Measurements from ENCODE around the gene PMF1.

GRCh38 chr1:156270314-156270713 is 57.5 kb downstream of the PMF1 start:
- TF ChIP-seq CTCF (IDR thresholded peaks at IDR 0.05): no peak
- TF ChIP-seq POLR2AphosphoS5 (IDR thresholded peaks at IDR 0.05): no peak
- TF ChIP-seq POLR2A (IDR thresholded peaks at IDR 0.05): no peak

All from breast epithelium (tissue), 3 donors.